A549 (cell line): Measurements from ENCODE around the gene ANO10. TPM values are rescaled to one million over a fixed set of nuclear protein-coding genes. Genes with fewer than 3 reads are reported as not detected.

Source experiments
- ATAC-seq, 2 experiments: fragments of 200-7000 bp in 1 of 2; fragments of >200 bp in 1 of 2; cut with Nextera tagmentation in 1 of 2; cut with Tn5 transposase in 1 of 2; 3 replicates each; pipeline versions ENCODE4 v1.8.0 to v1.9.1; 2018 to 2020; ENCODE audit warnings: mild to moderate bottlenecking in 1 of 2, moderate library complexity in 1 of 2
- CTCF ChIA-PET: fragments of 300-600 bp; sonication (Branson Sonifier 250); formaldehyde crosslinking; extraction: SDS; loops from one replicate; lab custom pipeline; 2021; ENCODE audit warnings: antibody characterized with exemption, inconsistent platforms; lab: Yijun Ruan, JAX
- POLR2A ChIA-PET: fragments of 350-600 bp; formaldehyde crosslinking; extraction: SDS; loops from one replicate; lab custom pipeline; 2021; ENCODE audit warnings: antibody characterized with exemption, inconsistent platforms; lab: Yijun Ruan, JAX
- DNase-seq, 2 experiments: peaks; one replicate each; pipeline versions ENCODE4 v3.0.0 to v3.0.0-alpha.2; 2011 to 2016; ENCODE audit warnings: low read depth in 1 of 2, low spot score in 1 of 2
- FAIRE-seq: peaks from 2 replicates; lab custom pipeline; 2011; peaks lifted over from hg19 to GRCh38; lab: Jason Lieb, UNC
- H3K27ac ChIP-seq, 2 experiments: fragments of >200 bp; sonication (Bioruptor Twin); formaldehyde crosslinking; 3 replicates each; pipeline ENCODE4 v1.5.1; 2016 to 2017
- H3K4me1 ChIP-seq: fragments of >200 bp; sonication (Bioruptor Twin); formaldehyde crosslinking; 3 replicates; pipeline ENCODE4 v1.6.1; 2016
- H3K4me2 ChIP-seq: fragments of >200 bp; sonication (Bioruptor Twin); formaldehyde crosslinking; 3 replicates; pipeline ENCODE4 v1.6.1; 2016
- H3K4me3 ChIP-seq: fragments of >200 bp; sonication (Bioruptor Twin); formaldehyde crosslinking; 3 replicates; pipeline ENCODE4 v1.5.1; 2016
- H3K9me3 ChIP-seq: fragments of >200 bp; sonication (Bioruptor Twin); formaldehyde crosslinking; 3 replicates; pipeline ENCODE4 v1.6.1; 2016
- BCL3 ChIP-seq: fragments of >200 bp; sonication (Bioruptor Twin); formaldehyde crosslinking; IDR thresholded peaks from 3 replicates; pipeline ENCODE4 v1.6.1; 2016
- CEBPB ChIP-seq, 2 experiments: fragments of >200 bp in 1 of 2; sonication (Bioruptor Twin) in 1 of 2; formaldehyde crosslinking in 1 of 2; IDR thresholded peaks; 2 replicates each; pipeline ENCODE4 v1.6.1; 2012 to 2016
- EHF ChIP-seq: fragments of 250-450 bp; sonication (Bioruptor Pico); IDR thresholded peaks from 2 replicates; pipeline ENCODE4 v1.5.0; 2020; ENCODE audit warnings: mild to moderate bottlenecking
- ESRRA ChIP-seq: fragments of 150-350 bp; IDR thresholded peaks from 2 replicates; pipeline ENCODE4 v1.6.1; 2014; ENCODE audit warnings: mild to moderate bottlenecking, low read length, borderline replicate concordance
- FOSB ChIP-seq: fragments of 250-450 bp; sonication (Bioruptor Pico); IDR thresholded peaks from 2 replicates; pipeline ENCODE4 v1.5.0; 2020; ENCODE audit warnings: mild to moderate bottlenecking, moderate library complexity
- FOSL2 ChIP-seq, 2 experiments: fragments of 450-650 bp in 1 of 2; fragments of >200 bp in 1 of 2; sonication (Bioruptor Twin) in 1 of 2; formaldehyde crosslinking; IDR thresholded peaks; 2 replicates each; pipeline versions ENCODE4 v1.5.0 to v1.6.1; 2016 to 2020; ENCODE audit warnings: mild to moderate bottlenecking in 1 of 2, moderate library complexity in 1 of 2
- GATA3 ChIP-seq: IDR thresholded peaks from 2 replicates; pipeline ENCODE4 v1.6.1; 2012; ENCODE audit warnings: borderline replicate concordance
- HDAC2 ChIP-seq: fragments of 200-600 bp; sonication (generic); IDR thresholded peaks from 2 replicates; pipeline ENCODE4 v1.6.1; 2016
- HES2 ChIP-seq: fragments of >200 bp; sonication (Bioruptor Twin); formaldehyde crosslinking; IDR thresholded peaks from 2 replicates; pipeline ENCODE4 v1.6.1; 2016
- JUN ChIP-seq, 2 experiments: fragments of >200 bp; sonication (Bioruptor Twin); formaldehyde crosslinking; IDR thresholded peaks; 2 replicates in 1 of 2; 3 replicates in 1 of 2; pipeline ENCODE4 v1.6.1; 2016 to 2017
- JUNB ChIP-seq: fragments of >200 bp; sonication (Bioruptor Twin); formaldehyde crosslinking; IDR thresholded peaks from 2 replicates; pipeline ENCODE4 v1.6.1; 2016
- NR3C1 ChIP-seq: fragments of >200 bp; sonication (Bioruptor Twin); formaldehyde crosslinking; IDR thresholded peaks from 3 replicates; pipeline ENCODE4 v1.6.1; 2017
- POLR2A ChIP-seq: IDR thresholded peaks from 2 replicates; pipeline ENCODE4 v1.6.1; 2012; ENCODE audit warnings: mild to moderate bottlenecking, low read length
- RCOR1 ChIP-seq: fragments of 150-350 bp; IDR thresholded peaks from 2 replicates; pipeline ENCODE4 v1.6.1; 2014; ENCODE audit warnings: antibody characterized with exemption, low read length, low read depth
- RFX5 ChIP-seq: fragments of 450-650 bp; IDR thresholded peaks from 2 replicates; pipeline ENCODE4 v1.7.1; 2014; ENCODE audit warnings: antibody characterized with exemption, mild to moderate bottlenecking, moderate library complexity
- ZC3H11A ChIP-seq: fragments of 450-650 bp; IDR thresholded peaks from 2 replicates; pipeline ENCODE4 v1.6.1; 2014; ENCODE audit warnings: antibody characterized with exemption, mild to moderate bottlenecking
- ZSCAN20 ChIP-seq: fragments of 250-450 bp; sonication (Bioruptor Pico); IDR thresholded peaks from 2 replicates; pipeline ENCODE4 v1.8.0; 2022; ENCODE audit warnings: mild to moderate bottlenecking, moderate library complexity
- WGBS: methylation state at CpG from one replicate; pipeline ENCODE4 v1.1.6; 2017; ENCODE audit errors: missing lambda C conversion rate; 5-methylcytosine and 5-hydroxymethylcytosine counted together
- polyA plus RNA-seq, 4 experiments: library from polyadenylated mRNA; depleted of rRNA in 3 of 4; stranded (reverse); fragments of >200 nt; fragmentation: RNase III in 1 of 4; extraction: RNeasy Plus Mini Kit Qiagen cat#74134 plus additional on column Dnase treatment in 1 of 4; gene quantifications; 2 replicates in 3 of 4; 3 replicates in 1 of 4; pipeline ENCODE4 v1.2.3, GENCODE V29; 2011 to 2017
- TF ChIP-seq, protein P1 (sequence below): fragments of 250-450 bp; sonication (Bioruptor Pico); IDR thresholded peaks from 2 replicates; pipeline ENCODE4 v1.5.0; 2021; ENCODE audit warnings: mild to moderate bottlenecking, moderate library complexity, borderline replicate concordance
- TF ChIP-seq, protein P2 (sequence below): IDR thresholded peaks from 2 replicates; pipeline ENCODE4 v1.6.1; 2012
- TF ChIP-seq, protein P3 (sequence below): fragments of 450-650 bp; IDR thresholded peaks from 2 replicates; pipeline ENCODE4 v1.6.1; 2014; ENCODE audit warnings: antibody characterized with exemption
- TF ChIP-seq, protein P4 (sequence below): fragments of 150-350 bp; IDR thresholded peaks from 2 replicates; pipeline ENCODE4 v1.6.1; 2014; ENCODE audit warnings: low read depth, mild to moderate bottlenecking, low read length

The ANO10 gene
- polyA plus RNA-seq, 2 of the 4 experiments (the other 2 are of a cell fraction) = 20.0 to 22.8 TPM

DNA sequence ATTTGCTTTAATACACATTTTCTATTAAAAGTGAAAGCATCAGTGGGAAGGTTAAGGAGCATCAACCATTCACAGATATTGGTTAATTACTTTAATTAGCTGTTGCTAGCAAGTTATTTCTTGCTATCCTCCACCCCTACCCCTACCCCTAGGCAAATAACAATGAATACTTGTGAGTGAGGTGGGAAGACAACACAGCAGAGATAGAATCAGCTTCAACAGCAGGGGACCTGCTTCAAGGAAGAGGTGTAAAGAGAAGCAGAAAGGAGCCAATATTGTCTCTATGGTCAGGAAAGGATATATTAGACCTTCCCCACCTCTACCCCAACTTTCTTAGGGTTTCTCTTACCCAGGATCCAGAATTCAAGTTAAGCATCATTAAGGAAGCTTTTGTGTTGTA is 186.1 kb downstream of the ANO10 start:
- POLR2A ChIA-PET = no interaction called here
- H3K4me2 ChIP-seq = no peak overlapping the region
- H3K4me3 ChIP-seq = no peak overlapping the region
- FAIRE-seq = no peak
- CTCF ChIA-PET = no interaction called here
- ATAC-seq = no peak
- TF ChIP-seq JUNB = no peak
- TF ChIP-seq, protein P1, sequence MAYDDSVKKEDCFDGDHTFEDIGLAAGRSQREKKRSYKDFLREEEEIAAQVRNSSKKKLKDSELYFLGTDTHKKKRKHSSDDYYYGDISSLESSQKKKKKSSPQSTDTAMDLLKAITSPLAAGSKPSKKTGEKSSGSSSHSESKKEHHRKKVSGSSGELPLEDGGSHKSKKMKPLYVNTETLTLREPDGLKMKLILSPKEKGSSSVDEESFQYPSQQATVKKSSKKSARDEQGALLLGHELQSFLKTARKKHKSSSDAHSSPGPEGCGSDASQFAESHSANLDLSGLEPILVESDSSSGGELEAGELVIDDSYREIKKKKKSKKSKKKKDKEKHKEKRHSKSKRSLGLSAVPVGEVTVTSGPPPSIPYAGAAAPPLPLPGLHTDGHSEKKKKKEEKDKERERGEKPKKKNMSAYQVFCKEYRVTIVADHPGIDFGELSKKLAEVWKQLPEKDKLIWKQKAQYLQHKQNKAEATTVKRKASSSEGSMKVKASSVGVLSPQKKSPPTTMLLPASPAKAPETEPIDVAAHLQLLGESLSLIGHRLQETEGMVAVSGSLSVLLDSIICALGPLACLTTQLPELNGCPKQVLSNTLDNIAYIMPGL (CRISPR knock-in tag) = no peak
- no peak overlapping the region for H3K27ac ChIP-seq
- DNase-seq = no peak
- H3K4me1 ChIP-seq = no peaks in the 10 kb centered on the region
- H3K9me3 ChIP-seq = no peaks in the 10 kb centered on the region

DNA sequence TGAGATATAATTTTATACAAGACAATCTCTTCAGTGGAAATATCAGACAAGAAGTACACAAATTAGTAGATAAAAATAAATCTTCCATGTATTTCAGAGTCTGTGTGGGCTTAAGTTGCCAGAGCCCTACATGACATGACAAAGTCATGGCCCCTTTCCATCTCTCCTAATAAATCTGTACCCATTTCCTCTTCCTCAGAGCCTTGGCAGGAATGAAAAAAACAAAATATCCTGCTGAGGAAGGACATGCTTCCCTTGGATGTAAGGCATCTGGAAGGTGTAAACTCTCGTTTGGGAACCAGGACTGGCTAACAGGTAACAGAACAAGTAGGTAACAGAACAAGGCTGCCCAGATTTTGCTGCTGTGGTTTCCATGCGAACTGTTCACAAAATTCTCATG is 187.4 kb downstream of the ANO10 start:
- CTCF ChIA-PET = no interaction called here
- 78% methylated on average over 2 of the region's 2 CpGs for WGBS
- FAIRE-seq = no peak
- POLR2A ChIA-PET = no interaction called here
- ATAC-seq = no peak
- Histone ChIP-seq H3K4me1 (no peaks in the 10 kb centered on the region), H3K9me3 (no peaks in the 10 kb centered on the region), H3K4me2 (no peak overlapping the region), H3K27ac (no peak overlapping the region), H3K4me3 (no peak overlapping the region)
- TF ChIP-seq NR3C1 (no peak), GATA3 (no peak), ESRRA (no peak), RCOR1 (no peak), ZC3H11A (no peak), POLR2A (no peak), HDAC2 (no peak)
- TF ChIP-seq, protein P2, sequence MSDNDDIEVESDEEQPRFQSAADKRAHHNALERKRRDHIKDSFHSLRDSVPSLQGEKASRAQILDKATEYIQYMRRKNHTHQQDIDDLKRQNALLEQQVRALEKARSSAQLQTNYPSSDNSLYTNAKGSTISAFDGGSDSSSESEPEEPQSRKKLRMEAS = no peak
- DNase-seq = no peak

DNA sequence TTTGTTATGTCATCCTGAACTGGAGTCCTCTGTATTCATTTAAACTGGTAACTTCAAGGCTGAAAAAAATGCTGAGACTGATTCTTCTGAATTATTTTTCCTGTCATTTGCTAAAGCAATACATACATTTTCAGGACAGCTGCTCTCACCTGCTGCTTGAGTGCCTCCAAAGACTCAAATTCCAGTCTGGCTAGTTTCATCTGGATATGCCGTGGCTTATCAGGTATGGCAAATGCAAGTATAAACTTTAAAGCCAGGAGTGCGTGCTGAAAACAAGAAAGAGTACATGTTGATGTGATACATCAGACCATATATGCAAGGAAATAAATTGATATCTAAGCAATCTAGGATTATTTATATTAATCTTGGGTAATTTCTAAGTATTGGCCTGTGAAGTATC is 189.3 kb downstream of the ANO10 start:
- no peak for ATAC-seq

More for the DNA sequence above, 189.3 kb downstream of the ANO10 start:
- ChIA-PET CTCF (interaction anchor here (0.7 kb wide), 1 partner anchor 1058 kb away, joined by 3 read pairs; no protein-coding TSS in a partner anchor), POLR2A (no interaction called here)
- Histone ChIP-seq H3K27ac (no peak overlapping the region), H3K4me1 (no peaks in the 10 kb centered on the region), H3K9me3 (no peaks in the 10 kb centered on the region), H3K4me3 (no peak overlapping the region), H3K4me2 (no peak overlapping the region)
- no peak for TF ChIP-seq NR3C1
- TF ChIP-seq FOSL2 (IDR thresholded peaks at IDR 0.05) = no peak
- no peak for TF ChIP-seq FOSL2 (CRISPR knock-in tag; IDR thresholded peaks at IDR 0.05)
- no peak for TF ChIP-seq ESRRA
- no peak for TF ChIP-seq POLR2A
- no peak for TF ChIP-seq RFX5
- TF ChIP-seq, protein P3, sequence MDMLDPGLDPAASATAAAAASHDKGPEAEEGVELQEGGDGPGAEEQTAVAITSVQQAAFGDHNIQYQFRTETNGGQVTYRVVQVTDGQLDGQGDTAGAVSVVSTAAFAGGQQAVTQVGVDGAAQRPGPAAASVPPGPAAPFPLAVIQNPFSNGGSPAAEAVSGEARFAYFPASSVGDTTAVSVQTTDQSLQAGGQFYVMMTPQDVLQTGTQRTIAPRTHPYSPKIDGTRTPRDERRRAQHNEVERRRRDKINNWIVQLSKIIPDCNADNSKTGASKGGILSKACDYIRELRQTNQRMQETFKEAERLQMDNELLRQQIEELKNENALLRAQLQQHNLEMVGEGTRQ = no peak
- TF ChIP-seq ZSCAN20 (CRISPR knock-in tag) = no peak
- no peak for TF ChIP-seq BCL3
- TF ChIP-seq FOSB (CRISPR knock-in tag) = no peak
- no peak for TF ChIP-seq CEBPB (IDR thresholded peaks at IDR 0.05)
- no peak for TF ChIP-seq EHF (CRISPR knock-in tag)
- TF ChIP-seq, protein P4, sequence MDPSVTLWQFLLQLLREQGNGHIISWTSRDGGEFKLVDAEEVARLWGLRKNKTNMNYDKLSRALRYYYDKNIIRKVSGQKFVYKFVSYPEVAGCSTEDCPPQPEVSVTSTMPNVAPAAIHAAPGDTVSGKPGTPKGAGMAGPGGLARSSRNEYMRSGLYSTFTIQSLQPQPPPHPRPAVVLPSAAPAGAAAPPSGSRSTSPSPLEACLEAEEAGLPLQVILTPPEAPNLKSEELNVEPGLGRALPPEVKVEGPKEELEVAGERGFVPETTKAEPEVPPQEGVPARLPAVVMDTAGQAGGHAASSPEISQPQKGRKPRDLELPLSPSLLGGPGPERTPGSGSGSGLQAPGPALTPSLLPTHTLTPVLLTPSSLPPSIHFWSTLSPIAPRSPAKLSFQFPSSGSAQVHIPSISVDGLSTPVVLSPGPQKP = no peak
- no peak for TF ChIP-seq JUN (IDR thresholded peaks at IDR 0.05)
- TF ChIP-seq HES2 = no peak
- DNase-seq (no peak), FAIRE-seq (no peak)
- 95% methylated on average over 2 of the region's 2 CpGs for WGBS
